T-helper 9 cell (primary cell): ENCODE data around the gene LRRC45.

Experiments
- DNase-seq: peaks from one replicate; pipeline ENCODE4 v3.0.0-alpha.2; 2020

LRRC45 gene

DNA sequence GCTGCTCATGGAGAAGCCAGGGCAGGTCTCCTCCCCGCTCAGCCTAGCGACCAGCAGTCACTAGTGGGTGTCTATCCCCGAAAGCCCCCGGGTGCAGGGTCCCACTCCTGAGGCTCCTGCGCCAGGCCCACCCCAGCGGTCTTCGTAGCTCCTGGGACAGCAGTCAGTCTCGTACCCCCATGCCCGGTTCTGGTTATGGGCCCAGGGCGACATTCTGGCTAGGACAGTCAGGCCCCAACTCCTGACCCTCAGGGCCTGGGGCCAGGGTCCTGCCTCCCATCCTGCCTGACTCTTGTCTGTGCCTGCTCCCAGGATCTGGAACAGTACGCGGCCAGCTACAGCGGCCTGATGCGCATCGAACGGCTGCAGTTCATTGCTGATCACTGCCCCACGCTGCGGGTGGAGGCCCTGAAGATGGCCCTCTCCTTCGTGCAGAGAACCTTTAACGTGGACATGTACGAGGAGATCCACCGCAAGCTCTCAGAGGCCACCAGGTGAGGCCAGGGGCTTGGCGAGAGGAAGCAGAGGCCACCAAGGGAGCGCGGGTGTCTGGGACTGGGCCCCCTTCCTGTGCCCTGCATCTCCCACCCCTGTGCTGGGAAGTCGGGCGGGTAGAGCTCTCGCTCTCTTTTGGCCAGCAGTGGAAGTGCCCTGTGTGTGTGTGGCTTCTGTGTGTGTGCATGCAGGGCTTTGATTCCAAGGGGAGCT lies 30.6 kb downstream of the LRRC45 start:
- DNase-seq: no peak

DNA sequence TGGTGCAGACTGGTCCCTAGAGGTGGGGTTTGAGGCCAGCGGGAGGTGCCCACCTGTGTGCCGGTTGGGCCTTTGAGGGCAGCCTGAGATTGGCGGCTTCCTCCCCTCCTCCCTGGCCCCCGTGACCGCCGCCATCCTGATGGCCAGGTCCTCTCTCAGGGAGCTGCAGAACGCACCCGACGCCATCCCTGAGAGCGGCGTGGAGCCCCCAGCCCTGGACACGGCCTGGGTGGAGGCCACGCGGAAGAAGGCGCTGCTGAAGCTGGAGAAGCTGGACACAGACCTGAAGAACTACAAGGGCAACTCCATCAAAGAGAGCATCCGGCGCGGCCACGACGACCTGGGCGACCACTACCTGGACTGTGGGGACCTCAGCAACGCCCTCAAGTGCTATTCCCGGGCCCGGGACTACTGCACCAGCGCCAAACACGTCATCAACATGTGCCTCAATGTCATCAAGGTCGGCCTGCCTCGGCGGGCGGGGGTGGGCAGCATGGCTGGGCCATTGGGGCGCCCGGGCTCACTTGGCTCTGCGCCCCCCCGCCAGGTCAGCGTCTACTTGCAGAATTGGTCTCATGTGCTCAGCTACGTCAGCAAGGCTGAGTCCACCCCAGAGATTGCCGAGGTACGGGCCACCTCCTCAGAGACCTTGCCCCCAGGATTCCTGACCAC lies 31.4 kb downstream of the LRRC45 start:
- no peak for DNase-seq

DNA sequence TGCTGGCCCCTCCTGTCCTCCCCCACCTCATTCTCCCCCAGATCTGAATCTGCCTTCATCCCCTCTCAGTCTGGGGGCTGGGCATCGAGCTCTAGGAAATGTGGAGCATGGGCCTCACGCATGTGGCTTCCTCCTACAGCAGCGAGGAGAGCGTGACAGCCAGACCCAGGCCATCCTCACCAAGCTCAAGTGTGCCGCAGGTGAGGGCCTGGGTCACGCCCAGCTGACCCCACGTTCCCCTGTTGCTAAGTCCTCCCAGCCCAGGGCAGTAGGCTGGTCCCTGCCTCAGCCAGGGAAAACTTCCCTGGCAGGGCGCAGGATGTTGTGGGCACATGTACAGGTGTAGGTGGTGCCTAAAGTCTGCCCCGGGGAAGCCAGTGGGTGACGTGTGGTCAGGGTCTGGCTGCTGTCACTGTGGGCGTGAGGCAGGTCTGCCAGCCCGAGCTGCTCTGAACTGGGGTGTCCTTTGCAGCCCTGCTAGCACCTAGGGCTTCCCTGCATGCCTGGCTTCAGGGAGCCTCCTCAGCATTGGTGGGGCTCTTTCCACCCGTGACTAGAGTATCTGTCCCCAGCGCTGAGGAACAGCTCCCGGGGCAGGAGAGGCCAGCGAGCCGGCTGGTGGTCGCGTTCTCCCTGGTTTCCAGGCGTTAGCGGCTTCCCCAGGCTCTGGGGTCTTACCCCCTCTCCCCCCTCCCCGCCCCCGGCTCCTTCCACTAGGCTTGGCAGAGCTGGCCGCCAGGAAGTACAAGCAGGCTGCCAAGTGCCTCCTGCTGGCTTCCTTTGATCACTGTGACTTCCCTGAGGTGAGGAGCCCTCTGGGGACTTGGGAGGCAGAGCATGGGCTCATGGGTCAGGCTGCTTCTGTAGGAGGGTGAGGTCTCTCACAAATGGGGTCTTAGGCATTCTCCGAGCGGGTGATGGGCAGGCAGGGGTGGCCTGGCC lies 32.2 kb downstream of the LRRC45 start:
- DNase-seq: no peak

DNA sequence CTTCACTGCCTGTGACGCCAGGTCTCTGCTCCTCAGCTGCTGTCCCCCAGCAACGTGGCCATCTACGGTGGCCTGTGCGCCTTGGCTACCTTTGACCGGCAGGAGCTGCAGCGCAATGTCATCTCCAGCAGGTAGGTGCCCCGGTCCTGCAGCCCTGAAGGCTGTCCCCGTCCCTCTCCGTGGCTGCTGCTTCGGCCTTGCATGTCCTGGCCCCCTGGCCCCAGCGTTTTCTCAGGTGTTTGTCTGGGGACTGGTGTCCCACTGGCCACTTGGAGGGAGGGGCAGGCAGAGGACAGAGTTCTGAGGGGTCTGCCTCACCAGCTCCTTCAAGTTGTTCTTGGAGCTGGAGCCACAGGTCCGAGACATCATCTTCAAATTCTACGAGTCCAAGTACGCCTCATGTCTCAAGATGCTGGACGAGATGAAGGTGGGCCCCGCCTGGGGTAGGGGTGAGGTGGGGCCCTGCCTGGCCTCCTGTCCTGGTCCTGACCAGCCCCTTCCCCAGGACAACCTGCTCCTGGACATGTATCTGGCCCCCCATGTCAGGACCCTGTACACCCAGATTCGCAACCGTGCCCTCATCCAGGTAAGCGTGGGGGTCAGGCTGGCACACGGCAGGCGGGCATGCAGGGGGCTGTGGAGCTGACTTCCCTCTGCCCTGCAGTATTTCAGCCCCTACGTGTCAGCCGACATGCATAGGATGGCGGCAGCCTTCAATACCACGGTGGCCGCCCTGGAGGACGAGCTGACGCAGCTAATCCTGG lies 33.0 kb downstream of the LRRC45 start:
- no peak for DNase-seq

DNA sequence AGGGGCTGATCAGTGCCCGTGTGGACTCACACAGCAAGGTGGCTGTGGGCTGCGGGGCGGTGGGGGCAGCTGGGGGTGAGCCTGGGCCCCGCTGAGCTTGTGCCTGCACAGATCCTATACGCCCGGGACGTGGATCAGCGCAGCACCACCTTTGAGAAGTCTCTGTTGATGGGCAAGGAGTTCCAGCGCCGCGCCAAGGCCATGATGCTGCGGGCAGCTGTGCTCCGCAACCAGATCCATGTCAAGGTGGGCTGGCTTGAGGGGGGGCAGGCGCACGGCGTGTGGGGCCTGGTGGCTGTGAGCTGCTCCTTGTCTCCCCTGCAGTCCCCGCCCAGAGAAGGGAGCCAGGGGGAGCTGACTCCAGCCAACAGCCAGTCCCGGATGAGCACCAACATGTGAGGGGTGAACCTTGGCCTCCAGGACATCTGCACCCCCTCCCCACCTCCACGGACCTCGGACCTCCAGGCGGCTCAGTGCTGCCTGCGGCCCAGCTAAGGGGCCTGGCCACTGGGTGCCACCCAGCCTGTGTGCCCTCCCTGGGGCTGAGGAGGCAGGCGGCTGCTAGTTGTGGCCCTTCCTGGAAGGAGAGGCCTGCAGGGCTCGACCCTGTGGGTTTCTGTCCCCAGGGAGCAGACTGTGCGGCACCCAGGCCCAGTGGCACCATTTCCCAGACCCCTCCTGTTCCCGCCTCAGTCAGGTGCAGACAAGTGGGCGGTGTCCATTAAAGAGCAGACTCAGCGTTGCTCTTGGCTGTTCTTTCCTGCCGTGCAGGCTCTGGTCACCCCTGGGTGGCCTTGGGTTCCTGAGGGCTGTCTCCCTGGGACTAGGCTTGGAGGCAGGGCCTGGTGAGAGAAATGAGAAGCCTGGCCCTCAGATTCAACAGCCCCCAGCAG lies 33.9 kb downstream of the LRRC45 start:
- no peak for DNase-seq

DNA sequence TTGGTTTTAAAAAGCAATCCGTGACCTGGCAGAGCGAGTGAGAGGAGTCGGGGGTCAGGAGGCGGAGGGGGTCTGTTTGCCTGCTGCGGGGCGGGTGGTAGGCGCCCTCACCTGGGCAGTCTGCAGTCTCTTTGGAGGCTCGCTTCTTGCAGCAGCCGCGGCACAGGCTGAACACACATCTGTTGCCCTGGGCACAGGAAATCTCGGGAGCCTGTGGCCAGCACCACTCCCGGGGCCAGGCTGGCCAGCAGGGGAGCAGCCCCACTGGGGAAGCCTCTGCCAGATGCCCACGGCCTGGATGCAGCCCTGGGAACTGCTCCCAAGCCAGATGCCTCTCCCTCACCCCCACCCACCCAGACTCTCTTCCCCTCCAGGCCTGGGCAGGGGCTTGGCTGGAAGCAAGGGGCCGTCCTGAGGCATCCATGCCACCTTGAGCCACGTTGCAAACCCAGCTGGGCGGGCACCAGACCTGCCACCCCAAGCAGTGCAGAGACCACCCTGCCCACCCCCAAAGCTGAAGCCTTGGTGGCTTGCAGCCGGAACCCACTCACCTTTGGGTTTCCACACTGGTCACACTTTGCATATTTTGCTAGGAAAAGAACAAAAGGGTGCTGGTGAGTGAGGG lies 35.2 kb downstream of the LRRC45 start:
- no peak for DNase-seq

DNA sequence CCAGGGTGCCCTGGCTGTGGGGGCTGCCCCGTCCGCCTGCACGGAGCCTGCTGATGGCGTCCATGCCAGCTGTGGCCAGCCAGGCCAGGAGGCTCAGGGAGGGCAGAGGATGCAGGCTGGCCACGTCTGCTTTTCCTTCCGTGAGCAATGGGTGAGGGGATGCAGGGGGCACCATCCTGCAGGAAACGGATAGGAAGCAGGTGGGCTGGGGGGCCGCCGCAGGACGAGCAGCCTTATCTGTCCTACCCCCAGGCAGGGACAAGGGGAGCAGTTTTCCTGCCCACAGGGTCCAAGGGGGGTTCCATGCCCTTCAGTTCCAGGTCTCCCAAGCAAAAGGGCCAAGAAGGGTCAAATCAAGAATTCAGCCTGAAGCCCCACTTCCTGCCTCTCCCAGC lies 35.7 kb downstream of the LRRC45 start:
- DNase-seq: no peak

DNA sequence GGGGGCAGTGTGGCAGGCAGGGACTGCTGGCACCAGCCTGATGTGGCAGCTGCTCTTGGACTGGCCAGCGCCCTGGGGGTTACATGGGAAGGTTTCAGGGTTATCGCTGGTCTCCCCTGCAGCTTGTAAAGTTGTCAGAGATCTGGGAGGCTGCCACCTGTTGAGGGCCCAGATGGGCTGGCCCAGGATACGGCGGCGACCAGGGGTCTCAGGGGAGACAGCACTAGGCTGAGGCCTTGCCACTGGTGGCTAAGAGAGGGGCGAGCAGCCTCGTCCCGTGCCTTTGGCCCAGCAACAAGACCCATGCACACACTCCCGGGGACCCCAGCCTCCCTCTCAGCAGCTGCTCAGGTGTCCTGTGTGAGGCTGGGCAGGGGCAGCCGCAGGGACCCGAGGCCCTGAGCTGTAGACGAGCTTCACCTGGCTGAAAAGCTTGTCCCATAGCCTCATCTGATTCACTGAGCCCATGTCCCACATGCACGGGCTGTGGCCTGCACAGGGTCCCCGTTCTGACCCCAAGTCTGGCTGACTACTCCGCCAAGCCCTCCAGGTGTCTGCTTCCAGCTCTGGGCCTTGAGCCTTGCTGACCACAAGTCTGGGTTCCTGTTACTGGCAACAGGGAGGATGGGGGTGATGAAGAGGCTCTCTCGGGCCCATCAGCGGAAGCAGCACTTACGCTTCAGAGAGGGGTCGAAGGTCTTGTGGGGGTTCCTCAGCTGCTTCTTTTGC lies 36.3 kb downstream of the LRRC45 start:
- no peak for DNase-seq

DNA sequence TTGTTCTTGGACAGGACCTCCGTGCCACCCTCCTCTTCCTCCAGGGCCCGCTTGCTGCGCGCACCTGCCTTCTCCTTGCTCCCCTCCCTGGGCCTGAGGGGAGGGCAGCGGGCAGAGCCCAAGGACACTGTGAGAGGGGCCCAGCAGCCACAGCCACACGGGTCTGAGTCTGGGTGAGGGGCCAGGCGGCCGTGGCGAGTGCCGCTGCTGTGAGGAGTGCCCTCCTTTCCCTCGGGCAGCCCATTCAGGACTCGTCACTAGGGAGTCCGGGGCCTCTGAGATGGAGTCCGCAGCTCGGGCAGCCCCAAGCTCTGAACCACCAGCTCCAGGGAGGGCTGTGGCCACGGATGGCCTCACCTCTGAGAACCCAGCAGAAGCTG lies 36.9 kb downstream of the LRRC45 start:
- DNase-seq: no peak

DNA sequence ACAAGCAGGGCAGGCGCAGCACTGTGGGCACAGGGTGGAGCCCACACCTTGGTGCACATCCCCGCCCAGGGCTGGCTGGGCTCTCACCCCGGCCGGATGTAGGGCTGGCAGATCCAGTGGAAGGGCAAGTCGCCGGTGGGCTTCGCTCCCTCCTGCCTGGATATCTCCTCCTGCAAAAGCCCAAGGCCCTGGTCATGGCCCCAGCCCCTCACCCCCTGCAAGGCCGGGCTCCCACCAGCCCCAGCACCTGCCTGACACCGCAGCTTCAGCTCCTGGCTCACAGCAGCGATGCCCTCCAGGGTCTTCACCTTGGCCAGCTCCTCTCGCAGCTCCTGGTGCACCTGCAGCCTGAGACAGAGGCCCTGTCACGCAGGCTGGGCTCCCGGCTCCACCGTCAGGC lies 37.5 kb downstream of the LRRC45 start:
- no peak for DNase-seq

DNA sequence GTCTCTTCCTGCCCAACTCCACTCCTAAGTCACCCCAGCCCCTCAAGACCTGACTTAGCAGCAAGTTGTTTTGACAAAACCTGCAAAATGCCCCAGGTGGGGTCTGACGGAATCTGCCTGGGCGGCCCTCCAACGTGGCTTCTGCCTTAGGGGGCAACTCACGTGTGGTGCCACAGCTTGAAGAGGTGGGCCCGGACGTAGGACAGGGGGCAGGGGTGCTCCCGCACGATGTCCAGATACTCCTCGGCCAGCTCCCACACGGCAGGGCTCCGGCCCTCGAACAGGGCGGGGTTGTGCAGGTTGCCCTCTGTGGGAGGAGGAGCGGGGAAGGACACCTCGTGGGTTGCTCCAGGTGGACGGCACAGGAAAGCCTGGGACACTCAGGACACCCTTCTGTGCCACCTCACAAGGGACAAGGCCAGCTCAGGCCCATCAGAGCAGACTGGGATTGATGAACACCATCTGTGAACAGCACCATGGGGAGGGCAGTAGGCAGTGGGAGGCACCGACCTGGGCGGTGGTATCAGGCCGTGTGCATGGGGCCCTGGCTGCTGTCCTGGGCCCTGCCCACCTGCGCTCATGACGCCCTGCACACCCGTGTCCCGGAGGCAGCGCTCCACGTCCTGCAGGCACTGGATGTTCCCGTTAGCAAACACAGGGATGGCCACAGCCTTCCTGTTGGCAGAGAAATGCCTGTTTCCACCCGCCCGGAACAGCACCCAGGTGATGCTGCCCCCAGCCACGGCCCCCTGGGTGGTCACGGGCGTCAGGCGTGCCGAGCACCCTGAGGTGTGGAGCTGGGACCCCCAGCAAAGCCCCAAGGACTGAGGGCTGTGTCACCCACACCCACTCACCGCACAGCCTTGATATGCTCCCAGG lies 38.2 kb downstream of the LRRC45 start:
- DNase-seq: no peak

DNA sequence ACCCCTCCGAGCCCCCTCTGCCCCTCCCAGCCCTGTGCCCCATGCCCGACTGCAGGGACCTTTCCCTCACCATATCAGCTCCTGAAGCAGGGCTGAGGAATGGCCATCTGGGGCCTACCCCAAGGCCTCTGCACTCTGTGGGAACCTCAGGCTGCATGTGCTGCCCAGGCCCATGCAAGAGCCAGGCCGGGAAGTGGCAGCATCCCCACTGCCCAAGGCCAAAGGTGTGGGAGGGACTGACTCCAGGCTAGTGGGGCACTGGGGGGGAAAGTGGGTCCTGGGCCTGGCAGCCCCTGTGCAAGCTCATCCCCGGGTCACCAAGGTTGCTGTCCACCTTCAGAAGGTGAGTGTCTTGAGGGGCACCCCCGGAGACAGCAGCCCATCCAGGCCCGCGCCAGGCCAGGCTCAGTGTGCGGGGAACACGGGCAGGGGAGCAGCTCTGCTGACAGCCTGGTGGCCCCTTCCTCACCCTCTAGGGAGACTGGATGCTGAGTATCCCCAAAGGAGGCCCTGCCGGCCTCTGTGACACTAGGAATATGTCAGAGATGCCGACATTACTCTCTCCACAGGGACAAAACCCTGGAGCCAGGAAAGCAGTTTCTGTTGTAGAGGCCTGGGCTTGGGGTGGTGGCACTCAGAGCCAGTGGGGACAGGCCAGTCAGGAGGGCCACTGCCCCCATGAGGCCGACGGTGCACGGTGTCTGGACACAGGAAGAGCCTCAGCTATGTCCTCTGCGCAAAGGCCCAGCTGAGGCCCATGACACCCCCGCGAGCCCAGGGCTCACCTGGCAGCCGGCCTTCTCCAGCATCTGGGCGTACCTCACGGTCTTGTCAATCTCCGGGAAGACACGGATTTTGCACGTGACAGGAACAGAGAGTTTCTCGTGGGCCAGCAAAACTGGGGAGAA lies 39.2 kb downstream of the LRRC45 start:
- no peak for DNase-seq

DNA sequence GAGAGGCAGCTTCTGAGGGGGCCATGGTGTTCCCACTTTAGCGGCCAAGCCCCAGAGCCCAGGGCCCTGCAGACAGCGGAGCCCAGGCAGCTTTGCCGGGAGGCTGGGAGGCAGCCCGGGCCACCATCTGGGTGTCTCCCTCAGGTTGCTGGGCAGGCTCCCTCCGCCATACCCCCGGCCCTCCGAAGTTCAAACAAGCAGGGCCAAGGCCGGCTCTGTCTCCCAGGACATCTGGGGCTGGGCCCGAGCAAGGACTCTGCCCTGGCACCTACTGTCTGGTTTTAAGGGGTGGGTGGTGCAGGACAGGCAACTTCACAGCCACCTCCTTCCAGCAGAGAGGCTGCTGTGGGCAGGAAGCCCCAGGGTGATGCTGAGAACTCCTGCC lies 39.9 kb downstream of the LRRC45 start:
- DNase-seq: no peak

DNA sequence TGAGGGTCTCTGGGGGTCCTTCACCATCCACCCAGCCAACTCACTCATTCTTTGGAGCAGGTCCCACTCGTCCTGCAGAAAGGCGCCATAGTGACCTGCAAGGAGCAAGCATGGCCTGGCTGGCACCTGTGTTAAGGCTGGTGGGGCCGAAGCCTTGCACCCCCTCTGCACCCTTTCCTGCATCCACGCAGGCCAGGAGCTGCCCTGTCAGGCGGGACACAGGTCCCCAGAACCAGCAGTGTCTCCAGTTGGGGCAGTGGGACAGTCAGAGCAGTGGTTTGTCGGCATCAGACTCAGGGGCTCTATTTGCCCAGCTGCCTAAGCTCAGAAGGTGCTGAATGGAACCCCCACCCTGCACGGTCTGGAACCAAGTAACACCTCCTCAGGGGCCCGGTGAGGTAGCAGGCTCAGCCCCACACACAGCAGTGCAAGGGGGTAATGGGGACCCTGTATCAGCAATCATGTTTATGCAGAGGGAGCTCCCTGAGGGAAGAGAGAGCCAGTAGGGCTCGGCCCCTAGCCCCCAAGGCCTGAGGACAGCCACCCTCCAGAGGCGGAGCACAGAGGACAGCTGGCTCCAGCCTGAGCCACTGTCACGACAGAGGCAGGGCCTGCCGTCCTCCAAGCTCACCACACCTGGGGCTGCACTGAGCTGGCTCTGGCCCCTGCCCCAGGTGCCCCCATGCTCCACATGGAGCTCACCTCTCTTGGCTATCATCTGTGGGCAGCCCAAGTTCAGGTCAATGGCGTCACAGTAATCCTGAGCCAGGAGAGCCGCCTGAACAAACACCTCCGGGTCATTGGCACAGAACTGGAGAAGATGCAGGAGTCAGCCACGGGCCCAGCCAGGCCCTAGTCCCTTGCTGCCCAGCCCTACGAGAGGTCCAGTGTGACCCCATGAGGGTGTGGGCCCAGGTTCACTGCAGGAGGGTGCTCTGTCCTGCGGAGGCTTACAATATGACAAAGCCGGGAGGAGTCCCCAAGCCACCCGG lies 40.6 kb downstream of the LRRC45 start:
- DNase-seq: no peak

DNA sequence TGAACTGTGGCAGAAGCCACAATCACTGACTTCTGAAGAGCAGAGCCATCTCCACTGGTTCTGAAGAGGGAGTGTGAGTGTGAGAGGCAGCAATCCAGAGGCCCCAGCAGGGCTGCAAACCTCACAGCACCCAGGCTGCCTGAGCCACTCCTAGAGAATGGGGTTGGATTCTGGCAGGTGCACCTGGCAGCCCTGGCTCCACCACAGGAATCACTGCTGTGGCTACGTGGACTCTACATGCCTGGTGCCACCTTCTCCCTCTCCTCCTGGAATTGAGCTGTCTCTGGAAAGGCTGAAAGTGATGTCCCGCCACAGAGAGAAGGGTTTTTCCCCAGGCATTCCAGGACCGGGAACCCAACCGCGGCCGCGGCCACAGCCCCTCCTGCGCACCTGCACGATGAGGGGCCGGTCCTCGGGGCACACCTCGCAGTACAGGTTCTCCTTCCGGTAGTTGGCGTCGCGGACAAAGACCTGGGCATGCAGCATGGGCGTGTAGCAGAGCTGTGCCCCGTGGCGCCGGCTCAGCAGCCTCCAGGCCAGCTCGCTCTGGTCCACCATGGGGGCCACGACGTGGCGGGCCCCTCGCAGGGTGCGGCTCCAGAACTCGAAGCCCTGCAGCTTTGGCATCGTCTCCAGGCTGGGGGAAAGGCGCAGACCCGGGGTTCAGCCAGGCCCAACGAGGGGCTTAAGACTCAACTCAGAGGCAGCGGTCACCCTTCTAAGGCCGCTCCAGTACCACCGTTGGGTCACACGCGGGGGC lies 41.5 kb downstream of the LRRC45 start:
- no peak for DNase-seq

DNA sequence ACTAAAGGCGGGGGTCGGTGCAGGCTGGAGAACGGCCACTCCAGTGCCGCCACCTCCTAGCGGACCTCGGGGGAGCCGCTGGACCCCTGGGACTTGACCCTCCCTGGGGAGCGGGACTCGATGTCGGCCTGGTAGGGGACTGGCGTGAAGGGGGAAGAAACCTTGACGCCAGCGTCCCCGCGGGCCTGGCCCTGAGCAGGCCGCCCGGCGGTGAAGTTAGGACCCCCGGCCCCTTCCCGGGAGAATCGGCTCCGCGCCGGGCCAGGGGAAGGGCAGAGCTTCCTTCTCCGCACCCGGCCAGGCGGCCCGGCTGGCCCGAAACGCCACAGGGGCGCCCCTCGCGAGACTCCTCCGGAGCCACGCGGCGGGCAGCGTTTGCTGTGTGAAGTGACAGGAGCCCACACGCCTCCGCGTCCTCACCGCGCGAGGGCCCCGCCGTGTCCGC lies 42.1 kb downstream of the LRRC45 start:
- DNase-seq: no peak
